ENCODE results near the gene GPRIN1.
A peak's percentile ranks its signal among the peaks of the same experiment; 100 is the strongest.

GPRIN1 gene

DNA sequence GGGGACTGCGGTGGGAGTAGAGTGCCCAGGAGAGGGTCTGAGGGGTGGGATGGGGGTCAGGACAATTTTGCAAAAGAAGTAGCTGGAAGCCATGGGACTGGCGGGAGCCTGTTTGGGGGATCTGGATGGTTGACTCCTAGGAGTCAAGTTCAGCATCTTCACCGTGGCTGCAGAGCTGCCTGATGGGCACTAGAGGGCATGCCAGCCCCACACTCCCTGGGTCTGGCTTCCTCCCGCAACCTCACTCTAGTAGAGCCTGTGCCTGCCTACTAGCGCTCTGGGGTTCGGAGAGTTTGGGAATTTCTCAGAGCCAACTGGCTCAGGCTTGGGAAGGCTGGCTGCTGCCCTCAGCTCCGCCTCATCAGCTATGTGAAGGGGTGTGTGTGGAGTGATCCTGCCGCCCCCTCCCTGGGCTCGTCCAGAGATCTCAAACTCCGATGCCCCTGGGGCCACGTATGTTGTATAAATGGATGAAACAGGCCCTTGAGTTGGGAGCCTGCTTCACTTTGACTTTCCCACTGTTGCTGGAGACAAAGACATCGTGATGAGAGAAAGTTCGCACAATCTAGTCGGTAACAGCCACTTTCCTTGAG, 48.1 kb upstream of the GPRIN1 start:
- no peak for TF ChIP-seq TEAD4 (IDR thresholded peaks at IDR 0.05)
- TF ChIP-seq ZBTB7A (IDR thresholded peaks at IDR 0.05; ENCODE audit: low read depth): no peak
- peak; percentile 82 for TF ChIP-seq RAD21 (IDR thresholded peaks at IDR 0.05; ENCODE audit: low read depth)

DNA sequence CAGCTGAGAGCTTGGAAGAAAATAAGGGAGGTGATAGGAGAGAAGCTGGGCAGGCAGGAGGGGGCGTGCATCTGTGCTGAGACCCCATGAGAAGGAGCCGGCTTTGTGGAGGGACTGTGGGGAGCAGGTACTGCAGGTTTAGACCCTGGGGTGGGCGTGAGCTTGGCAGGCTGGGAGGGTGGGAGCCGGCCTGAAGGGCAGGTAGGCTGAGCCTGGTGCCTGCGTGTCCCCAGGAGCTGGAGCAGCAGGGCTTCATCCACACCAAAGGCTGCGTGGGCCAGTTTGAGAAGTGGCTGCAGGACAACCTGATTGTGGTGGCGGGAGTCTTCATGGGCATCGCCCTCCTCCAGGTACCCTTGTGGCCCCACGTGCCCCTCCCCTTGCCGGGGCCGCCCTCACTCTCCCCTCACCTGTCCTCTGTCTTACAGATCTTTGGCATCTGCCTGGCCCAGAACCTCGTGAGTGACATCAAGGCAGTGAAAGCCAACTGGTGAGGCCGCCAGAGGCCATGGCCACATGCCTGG, 46.6 kb upstream of the GPRIN1 start:
- TF ChIP-seq TCF12 (IDR thresholded peaks at IDR 0.05; ENCODE audit: low read depth) (no peak), RAD21 (IDR thresholded peaks at IDR 0.05; ENCODE audit: low read depth) (no peak), EGR1 (IDR thresholded peaks at IDR 0.05) (no peak), FOXM1 (IDR thresholded peaks at IDR 0.05; ENCODE audit: borderline replicate concordance, low read depth) (no peak)
- TF ChIP-seq, protein P1, sequence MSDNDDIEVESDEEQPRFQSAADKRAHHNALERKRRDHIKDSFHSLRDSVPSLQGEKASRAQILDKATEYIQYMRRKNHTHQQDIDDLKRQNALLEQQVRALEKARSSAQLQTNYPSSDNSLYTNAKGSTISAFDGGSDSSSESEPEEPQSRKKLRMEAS (IDR thresholded peaks at IDR 0.05): no peak
- TF ChIP-seq, protein P2, sequence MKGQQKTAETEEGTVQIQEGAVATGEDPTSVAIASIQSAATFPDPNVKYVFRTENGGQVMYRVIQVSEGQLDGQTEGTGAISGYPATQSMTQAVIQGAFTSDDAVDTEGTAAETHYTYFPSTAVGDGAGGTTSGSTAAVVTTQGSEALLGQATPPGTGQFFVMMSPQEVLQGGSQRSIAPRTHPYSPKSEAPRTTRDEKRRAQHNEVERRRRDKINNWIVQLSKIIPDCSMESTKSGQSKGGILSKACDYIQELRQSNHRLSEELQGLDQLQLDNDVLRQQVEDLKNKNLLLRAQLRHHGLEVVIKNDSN (IDR thresholded peaks at IDR 0.05): no peak

DNA sequence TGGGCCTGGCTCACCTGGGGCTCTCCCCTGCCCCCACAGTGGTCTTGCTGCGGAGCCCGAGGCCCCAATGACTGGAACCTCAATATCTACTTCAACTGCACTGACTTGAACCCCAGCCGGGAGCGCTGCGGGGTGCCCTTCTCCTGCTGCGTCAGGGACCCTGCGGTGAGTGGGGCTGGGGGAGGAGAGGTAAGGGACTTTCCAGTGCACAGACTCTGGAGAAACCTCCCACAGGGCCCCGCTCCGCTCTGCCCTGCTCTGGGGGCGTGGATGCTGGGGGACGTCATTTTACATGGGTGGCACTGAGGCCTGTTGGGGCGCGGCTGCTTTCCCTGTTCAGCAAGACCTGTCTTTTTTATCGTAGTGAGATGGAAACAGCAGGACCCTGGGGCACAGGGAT, 44.9 kb upstream of the GPRIN1 start:
- TF ChIP-seq ZBTB7A (IDR thresholded peaks at IDR 0.05; ENCODE audit: low read depth): no peak
- no peak for TF ChIP-seq FOXM1 (IDR thresholded peaks at IDR 0.05; ENCODE audit: borderline replicate concordance, low read depth)
- TF ChIP-seq, protein P2 (IDR thresholded peaks at IDR 0.05): no peak
- TF ChIP-seq, protein P1 (IDR thresholded peaks at IDR 0.05): no peak
- no peak for TF ChIP-seq TEAD4 (IDR thresholded peaks at IDR 0.05)
- no peak for TF ChIP-seq CEBPB (IDR thresholded peaks at IDR 0.05)
- TF ChIP-seq, protein P3, sequence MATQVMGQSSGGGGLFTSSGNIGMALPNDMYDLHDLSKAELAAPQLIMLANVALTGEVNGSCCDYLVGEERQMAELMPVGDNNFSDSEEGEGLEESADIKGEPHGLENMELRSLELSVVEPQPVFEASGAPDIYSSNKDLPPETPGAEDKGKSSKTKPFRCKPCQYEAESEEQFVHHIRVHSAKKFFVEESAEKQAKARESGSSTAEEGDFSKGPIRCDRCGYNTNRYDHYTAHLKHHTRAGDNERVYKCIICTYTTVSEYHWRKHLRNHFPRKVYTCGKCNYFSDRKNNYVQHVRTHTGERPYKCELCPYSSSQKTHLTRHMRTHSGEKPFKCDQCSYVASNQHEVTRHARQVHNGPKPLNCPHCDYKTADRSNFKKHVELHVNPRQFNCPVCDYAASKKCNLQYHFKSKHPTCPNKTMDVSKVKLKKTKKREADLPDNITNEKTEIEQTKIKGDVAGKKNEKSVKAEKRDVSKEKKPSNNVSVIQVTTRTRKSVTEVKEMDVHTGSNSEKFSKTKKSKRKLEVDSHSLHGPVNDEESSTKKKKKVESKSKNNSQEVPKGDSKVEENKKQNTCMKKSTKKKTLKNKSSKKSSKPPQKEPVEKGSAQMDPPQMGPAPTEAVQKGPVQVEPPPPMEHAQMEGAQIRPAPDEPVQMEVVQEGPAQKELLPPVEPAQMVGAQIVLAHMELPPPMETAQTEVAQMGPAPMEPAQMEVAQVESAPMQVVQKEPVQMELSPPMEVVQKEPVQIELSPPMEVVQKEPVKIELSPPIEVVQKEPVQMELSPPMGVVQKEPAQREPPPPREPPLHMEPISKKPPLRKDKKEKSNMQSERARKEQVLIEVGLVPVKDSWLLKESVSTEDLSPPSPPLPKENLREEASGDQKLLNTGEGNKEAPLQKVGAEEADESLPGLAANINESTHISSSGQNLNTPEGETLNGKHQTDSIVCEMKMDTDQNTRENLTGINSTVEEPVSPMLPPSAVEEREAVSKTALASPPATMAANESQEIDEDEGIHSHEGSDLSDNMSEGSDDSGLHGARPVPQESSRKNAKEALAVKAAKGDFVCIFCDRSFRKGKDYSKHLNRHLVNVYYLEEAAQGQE (IDR thresholded peaks at IDR 0.05; ENCODE audit: low read depth): no peak
- TF ChIP-seq EGR1 (IDR thresholded peaks at IDR 0.05): no peak
- no peak for TF ChIP-seq RAD21 (IDR thresholded peaks at IDR 0.05; ENCODE audit: low read depth)
- no peak for TF ChIP-seq CREB1 (IDR thresholded peaks at IDR 0.05; ENCODE audit: low read depth)
- TF ChIP-seq NFIC (IDR thresholded peaks at IDR 0.05): no peak
- TF ChIP-seq TCF12 (IDR thresholded peaks at IDR 0.05; ENCODE audit: low read depth): no peak
- no peak for TF ChIP-seq TAF1 (IDR thresholded peaks at IDR 0.05; ENCODE audit: low read depth)
- no peak for TF ChIP-seq EP300 (IDR thresholded peaks at IDR 0.05; ENCODE audit: borderline replicate concordance)
- TF ChIP-seq YY1 (IDR thresholded peaks at IDR 0.05; ENCODE audit: low read depth): no peak

DNA sequence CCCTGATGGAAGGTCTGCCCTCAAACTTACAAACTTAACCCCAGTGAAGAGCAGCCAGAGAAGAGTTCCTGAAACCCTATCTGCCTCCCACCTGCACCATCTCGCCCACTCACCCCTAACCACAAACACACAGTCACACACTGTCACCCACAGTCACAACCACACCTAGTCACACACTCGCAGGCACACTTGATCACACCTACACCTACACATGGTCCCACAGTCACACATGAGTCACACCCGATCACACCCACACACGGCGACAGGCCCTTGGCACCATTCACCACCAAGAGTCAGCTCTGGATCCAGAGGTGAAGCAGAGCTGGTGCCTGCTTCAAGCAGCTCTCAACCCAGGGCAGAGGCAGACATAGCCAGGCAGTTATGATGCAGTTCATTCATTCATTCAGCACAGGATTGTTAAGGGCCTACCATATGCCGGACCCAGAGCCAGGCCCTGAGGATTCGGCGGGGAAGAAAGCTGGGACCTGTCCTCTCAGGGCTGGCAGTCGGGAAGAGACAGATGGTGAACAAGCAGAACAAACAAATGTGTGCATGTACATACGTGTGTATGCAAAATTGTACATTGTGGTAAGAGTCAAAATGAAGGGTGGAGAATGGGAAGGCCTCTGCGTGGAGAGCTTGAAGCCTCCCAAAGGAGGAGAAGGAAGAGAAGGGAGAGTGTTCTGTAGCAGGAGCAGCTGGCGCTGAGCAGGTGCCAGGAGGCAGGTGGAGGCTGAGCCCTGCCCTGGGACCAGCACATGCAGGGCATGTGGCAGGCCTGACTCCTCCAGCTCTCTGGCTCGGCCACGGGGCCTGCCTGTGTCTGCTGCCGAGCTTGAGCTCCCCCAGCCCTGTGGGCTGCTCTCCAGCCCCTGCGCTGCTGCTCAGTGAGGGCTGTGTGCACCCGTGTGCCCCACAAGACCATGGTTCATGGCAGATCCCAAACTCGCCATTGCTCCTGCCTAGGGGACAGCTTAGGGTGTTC, 43.7 kb upstream of the GPRIN1 start:
- TF ChIP-seq TEAD4 (IDR thresholded peaks at IDR 0.05): no peak
- no peak for TF ChIP-seq CREB1 (IDR thresholded peaks at IDR 0.05; ENCODE audit: low read depth)
- no peak for TF ChIP-seq RAD21 (IDR thresholded peaks at IDR 0.05; ENCODE audit: low read depth)
- no peak for TF ChIP-seq EGR1 (IDR thresholded peaks at IDR 0.05)
- TF ChIP-seq, protein P2 (IDR thresholded peaks at IDR 0.05): no peak
- no peak for TF ChIP-seq EP300 (IDR thresholded peaks at IDR 0.05; ENCODE audit: borderline replicate concordance)
- TF ChIP-seq, protein P1 (IDR thresholded peaks at IDR 0.05): no peak
- TF ChIP-seq ZBTB7A (IDR thresholded peaks at IDR 0.05; ENCODE audit: low read depth): no peak
- no peak for TF ChIP-seq NFIC (IDR thresholded peaks at IDR 0.05)
- no peak for TF ChIP-seq FOXM1 (IDR thresholded peaks at IDR 0.05; ENCODE audit: borderline replicate concordance, low read depth)
- TF ChIP-seq TCF12 (IDR thresholded peaks at IDR 0.05; ENCODE audit: low read depth): no peak
- TF ChIP-seq TAF1 (IDR thresholded peaks at IDR 0.05; ENCODE audit: low read depth): no peak
- TF ChIP-seq YY1 (IDR thresholded peaks at IDR 0.05; ENCODE audit: low read depth): no peak
- no peak for TF ChIP-seq CEBPB (IDR thresholded peaks at IDR 0.05)
- TF ChIP-seq, protein P3 (IDR thresholded peaks at IDR 0.05; ENCODE audit: low read depth): no peak

Data from Ishikawa (cell line).